GM12865 (cell line): ENCODE results near the gene XXYLT1.

Source experiments
- DNase-seq: peaks from one replicate; pipeline ENCODE4 v3.0.0; 2010; ENCODE audit warnings: low read depth
- H3K4me3 ChIP-seq: 2 replicates; pipeline ENCODE4 v1.5.1; 2011; ENCODE audit warnings: mild to moderate bottlenecking, low read depth, low read length, control low read depth
- TF ChIP-seq, protein P1 (sequence below): IDR thresholded peaks from 2 replicates; pipeline ENCODE4 v1.5.1; 2011; ENCODE audit warnings: low read length, control low read depth, low read depth, inconsistent platforms; ENCODE audit not compliant: insufficient read depth; ENCODE audit errors: missing control alignments

The XXYLT1 gene

DNA sequence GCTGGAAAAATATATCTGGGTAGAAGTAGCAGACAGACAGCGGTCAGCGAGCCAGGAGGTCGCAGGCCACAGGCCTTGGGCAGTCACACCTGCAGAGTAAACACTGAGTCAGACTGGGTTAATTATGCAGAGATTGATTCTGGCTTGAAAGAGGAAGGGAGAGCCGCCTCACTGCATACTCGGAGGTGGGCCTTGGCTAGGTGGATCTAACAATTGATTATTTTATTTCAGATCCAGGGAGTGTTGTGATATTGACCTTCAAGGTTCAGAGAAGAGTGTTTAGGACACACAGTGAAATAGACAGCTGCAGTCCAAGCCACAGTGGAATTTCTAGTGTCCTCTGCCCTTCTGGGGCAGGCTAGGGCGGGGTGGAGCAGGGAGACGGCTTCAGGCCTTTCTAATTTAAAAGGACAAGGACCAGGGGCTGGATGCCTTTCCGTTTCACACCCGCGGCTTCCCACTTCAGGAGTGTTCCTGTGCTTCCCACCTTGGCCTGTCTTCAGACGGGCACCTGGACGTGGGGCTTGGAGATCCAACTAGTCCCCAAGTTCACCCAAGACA, 237.3 kb downstream of the XXYLT1 start:
- no peak for DNase-seq
- no peak overlapping the region for H3K4me3 ChIP-seq
- TF ChIP-seq, protein P1, sequence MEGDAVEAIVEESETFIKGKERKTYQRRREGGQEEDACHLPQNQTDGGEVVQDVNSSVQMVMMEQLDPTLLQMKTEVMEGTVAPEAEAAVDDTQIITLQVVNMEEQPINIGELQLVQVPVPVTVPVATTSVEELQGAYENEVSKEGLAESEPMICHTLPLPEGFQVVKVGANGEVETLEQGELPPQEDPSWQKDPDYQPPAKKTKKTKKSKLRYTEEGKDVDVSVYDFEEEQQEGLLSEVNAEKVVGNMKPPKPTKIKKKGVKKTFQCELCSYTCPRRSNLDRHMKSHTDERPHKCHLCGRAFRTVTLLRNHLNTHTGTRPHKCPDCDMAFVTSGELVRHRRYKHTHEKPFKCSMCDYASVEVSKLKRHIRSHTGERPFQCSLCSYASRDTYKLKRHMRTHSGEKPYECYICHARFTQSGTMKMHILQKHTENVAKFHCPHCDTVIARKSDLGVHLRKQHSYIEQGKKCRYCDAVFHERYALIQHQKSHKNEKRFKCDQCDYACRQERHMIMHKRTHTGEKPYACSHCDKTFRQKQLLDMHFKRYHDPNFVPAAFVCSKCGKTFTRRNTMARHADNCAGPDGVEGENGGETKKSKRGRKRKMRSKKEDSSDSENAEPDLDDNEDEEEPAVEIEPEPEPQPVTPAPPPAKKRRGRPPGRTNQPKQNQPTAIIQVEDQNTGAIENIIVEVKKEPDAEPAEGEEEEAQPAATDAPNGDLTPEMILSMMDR = no peak

DNA sequence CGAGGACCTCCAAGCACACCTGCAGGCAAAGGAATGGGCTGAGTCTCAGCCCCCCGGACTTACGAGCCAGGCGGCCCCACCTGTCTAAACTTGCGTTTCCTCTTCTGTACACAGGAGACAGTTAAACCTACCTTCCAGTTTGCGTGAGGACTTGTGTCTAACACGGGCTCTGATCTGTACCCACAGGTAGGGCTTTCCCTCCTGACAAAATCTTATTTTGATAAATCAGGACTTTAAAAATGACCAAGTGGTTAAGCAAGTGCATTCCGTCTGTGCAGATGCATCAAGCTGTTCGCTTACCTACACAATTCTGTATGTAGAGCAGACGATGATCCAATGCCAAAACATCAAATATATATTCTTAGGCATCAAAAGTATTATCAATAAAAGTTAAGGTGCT, 238.0 kb downstream of the XXYLT1 start:
- DNase-seq = no peak
- TF ChIP-seq, protein P1 = no peak
- H3K4me3 ChIP-seq = no peak overlapping the region

DNA sequence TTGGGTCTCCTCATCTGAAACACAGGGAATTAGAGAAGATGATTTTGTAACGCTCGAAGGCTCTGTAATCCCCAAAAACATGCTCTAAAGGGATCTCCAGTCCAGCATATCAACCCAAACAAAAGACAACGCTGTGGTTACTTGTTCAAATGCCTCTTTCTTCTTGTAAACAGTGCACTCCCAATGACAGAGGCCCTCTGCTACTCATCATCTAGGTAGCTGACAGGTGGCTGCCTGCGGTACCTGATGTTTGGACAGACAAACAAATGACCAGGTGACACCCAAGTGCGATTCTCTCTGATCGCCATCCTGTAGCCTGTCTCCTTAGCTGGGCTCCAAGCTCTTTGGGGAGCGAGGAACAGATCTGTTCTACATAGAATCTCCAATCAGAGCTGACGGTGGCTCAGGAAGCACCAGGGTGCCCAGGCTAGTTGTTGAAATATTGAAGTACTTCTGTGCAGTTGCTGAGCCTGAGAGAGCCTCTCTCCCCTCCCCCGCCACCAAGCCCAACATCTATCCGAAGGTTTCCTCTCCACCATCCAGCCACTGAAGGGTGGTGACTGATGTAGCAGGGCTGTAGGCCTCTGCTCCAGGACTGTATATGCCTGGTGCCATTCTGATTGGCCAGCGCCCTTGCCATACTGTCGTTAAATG, 238.7 kb downstream of the XXYLT1 start:
- no peak for DNase-seq
- TF ChIP-seq, protein P1 = no peak
- no peak overlapping the region for H3K4me3 ChIP-seq

DNA sequence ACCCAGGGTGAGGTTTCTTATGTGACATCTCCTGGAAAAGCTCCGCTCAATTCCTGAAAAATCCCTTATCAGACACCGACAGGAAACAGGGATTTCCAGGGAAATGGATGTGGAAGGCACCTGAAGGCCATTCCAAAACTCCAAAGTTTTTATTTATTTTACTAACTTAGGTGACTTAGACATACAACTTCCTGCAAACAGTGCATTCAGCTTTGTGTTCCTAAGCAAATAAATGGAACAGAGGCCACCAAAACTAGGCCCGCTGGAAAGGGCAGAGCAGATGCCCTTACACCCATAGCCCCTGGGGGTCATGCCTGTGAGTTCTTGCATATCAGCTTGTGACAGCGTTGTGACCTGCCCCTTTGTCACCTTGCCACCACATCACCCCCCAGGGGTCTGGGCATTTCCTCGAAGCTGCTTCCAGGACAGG, 239.4 kb downstream of the XXYLT1 start:
- DNase-seq = no peak
- no peak overlapping the region for H3K4me3 ChIP-seq
- TF ChIP-seq, protein P1 = no peak

DNA sequence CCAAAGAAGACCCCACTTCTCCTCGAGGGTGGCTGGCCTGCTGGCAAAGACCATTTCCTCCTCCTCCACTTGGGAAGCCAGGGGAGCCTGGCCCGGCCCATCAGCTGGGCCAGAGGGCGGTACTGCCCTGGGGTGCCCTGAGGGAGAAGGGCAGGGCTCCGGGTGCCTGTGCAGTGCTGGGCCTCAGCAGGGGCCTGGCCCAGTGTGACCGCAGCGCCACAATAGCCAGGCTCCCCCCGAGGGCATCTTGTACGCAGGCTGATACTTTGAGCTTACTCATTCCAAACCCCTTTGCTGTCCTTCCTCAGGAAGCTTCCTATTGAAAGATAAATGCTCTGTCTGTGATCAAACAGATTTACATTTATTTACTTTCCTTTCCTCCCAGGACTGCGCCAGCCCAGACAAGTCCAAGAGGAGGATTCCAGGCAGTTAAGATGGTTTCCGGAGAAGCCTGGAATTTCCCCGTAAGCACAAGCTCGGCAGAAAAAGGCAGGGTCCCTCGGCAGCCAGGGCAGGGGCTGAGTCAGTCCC, 240.1 kb downstream of the XXYLT1 start:
- DNase-seq = no peak
- no peak overlapping the region for H3K4me3 ChIP-seq
- TF ChIP-seq, protein P1 = no peak

DNA sequence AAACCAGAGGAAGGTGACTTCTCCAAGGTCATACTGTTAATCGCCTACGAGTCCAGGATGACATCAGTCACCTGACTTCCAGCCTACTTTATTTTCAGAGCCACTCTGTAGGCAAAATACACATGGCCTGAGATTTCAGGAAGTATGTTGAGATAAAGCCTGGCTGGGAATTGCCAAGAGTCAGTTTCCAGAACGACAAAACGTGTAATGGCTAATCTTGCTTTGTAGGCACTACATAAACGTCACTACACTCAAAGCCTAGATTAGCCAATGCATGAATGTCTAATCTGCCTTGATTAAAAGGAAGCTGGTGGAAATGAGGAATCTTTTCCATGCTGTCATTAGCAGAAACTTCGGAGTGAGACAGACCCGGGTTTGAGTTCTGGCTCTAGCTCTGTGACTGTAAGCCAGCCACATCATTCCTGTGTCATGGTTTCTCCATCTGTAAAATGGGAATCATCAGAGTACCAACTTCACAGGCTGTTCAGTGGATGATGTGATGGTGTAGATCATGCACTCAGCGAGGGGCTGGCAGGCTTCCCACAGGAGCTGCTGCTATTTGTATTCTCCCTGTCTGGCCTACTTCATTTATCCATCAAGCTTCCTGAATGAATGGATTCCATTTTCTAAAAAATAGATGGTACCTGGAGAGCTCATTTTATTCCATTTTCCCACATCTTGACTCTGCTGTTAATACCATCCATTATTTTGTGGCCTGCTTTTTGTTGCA, 241.9 kb downstream of the XXYLT1 start:
- DNase-seq = no peak
- H3K4me3 ChIP-seq = no peak overlapping the region
- TF ChIP-seq, protein P1 = no peak
